Thymus (tissue), 11 donors: ENCODE data around the gene GET3. TPM values are rescaled to one million over a fixed set of nuclear protein-coding genes. Genes with fewer than 3 reads are reported as not detected.
"Not testable (repeated sequence)": the region's sequence is repeated elsewhere in the genome, so short reads cannot be mapped to it uniquely, and the experiment has no call there.

ENCODE experiments used
- DNase-seq, 9 donors: peaks; one replicate each; pipeline ENCODE4 v3.0.0-alpha.2; 2013; ENCODE audit warnings: low spot score in 9 of 9, low read depth in 6 of 9, missing footprints in 1 of 9
- H3K27ac ChIP-seq, 2 donors: one replicate each; pipeline ENCODE4 v1.5.1; 2013; ENCODE audit warnings: control low read depth in 1 of 2, low read depth in 1 of 2, low read length in 1 of 2, mild to moderate bottlenecking in 1 of 2, moderate library complexity in 1 of 2
- H3K27me3 ChIP-seq, 2 donors: one replicate each; pipeline ENCODE4 v1.5.1; 2013; ENCODE audit warnings: low read length in 1 of 2; ENCODE audit not compliant: control insufficient read depth in 2 of 2, insufficient read depth in 1 of 2
- H3K36me3 ChIP-seq, 2 donors: one replicate each; pipeline ENCODE4 v1.5.1; 2013; ENCODE audit warnings: low read length in 1 of 2, mild to moderate bottlenecking in 1 of 2, moderate library complexity in 1 of 2; ENCODE audit not compliant: control insufficient read depth in 2 of 2, insufficient read depth in 2 of 2
- H3K4me1 ChIP-seq, 2 donors: one replicate each; pipeline ENCODE4 v1.5.1; 2013; ENCODE audit warnings: low read length in 2 of 2; ENCODE audit not compliant: control insufficient read depth in 2 of 2, insufficient read depth in 2 of 2
- H3K4me3 ChIP-seq, 2 donors: one replicate each; pipeline ENCODE4 v1.5.1; 2013; ENCODE audit warnings: low read length in 2 of 2, control low read depth in 1 of 2, mild to moderate bottlenecking in 1 of 2
- H3K9me3 ChIP-seq, 2 donors: one replicate each; pipeline ENCODE4 v1.5.1; 2013; ENCODE audit warnings: low read length in 1 of 2, mild to moderate bottlenecking in 1 of 2; ENCODE audit not compliant: control insufficient read depth in 2 of 2, insufficient read depth in 1 of 2
- WGBS: extraction: QIAGEN DNeasy Blood & Tissue Kit; methylation state at CpG from one replicate; pipeline ENCODE4 v1.1.7; 2013; 5-methylcytosine and 5-hydroxymethylcytosine counted together
- polyA plus RNA-seq: library from polyadenylated mRNA; stranded (reverse); fragments of 200-250 nt; gene quantifications from one replicate; pipeline ENCODE4 v1.2.3, GENCODE V29; 2013
- total RNA-seq: library from RNA; stranded (reverse); fragments of 120-200 nt; gene quantifications from one replicate; pipeline ENCODE4 v1.2.4, GENCODE V29; 2013
- donor health status: healthy.

GET3 gene
- total and polyA plus RNA-seq, 2 donors: 50.0 to 67.2 TPM

DNA sequence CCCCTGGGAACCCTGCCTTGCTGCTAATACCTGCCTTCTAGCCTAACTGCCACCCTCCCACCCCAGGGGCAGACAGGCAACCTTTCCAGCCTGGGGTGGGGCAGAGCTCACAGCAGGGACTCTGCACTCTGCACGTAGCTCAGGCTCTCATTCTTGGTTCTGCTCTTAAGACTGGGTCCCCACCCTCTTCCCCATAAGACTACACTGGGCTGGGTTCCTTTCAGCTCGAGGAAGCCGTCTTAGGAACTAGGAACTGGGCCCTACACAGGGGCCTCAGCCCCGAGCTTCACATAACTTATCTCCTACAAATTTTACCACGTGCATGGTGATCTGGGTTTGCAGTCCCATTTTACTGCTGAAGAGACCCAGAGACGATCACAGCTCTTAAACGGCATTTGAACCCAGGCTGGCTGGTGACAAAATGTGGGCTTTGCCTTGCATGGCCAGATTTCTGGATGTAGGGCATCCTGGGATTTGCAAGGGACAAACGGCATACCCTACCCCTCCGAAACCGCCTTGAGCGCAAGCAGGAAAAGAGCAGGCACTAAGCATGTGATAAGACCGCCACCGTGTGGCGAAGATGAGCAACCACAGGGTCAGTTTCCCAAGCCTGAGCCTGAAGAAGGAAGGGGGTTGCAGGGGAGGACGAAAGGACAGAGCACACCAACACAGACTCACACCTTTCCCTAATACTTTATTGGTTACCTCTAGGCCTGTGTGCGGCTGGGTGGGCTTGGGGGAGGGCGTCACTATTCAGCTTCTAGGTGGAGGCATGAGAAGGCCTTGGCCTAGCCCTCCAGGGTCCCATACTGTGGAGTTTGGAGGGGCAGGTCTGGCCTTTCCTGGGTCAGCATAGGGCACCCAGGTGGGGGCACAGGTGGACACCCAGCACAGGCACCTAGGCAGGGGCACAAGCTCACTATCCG lies 59.1 kb downstream of the GET3 start:
- peak in 5 of 9 donors; percentile 66 to 90 (median 86) for DNase-seq
- Histone ChIP-seq H3K27ac (peak overlapping the region in 1 of 2 donors; percentile 19), H3K27me3 (peaks cover 0 to 17% of the 10 kb centered on the region in 2 donors), H3K36me3 (peaks cover 13 to 16% of the 10 kb centered on the region in 2 donors), H3K4me1 (peaks cover 7 to 34% of the 10 kb centered on the region in 2 donors), H3K9me3 (peaks cover 0 to 3% of the 10 kb centered on the region in 2 donors), H3K4me3 (no peak overlapping the region)
- 16% methylated on average over 18 of the region's 18 CpGs for WGBS

DNA sequence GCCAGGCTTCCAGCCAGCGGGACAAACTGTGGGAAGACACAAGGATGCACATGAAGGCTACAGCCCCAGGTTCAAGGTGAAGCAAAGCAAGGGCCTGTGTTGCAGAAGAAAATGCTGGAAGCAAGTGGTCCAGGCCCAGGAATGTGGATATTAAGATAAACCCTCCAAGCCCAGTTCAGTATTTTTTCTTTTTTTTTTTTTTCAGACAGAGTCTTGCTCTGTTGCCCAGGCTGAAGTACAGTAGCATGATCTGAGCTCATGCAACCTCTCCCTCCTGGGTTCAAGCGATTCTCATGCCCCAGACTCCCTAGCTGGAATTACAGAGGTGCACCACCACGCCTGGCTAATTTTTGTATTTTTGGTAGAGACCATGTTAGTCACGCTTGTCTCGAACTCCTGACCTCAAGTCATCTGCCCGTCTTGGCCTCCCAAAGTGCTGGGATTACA lies 59.9 kb downstream of the GET3 start:
- no peak overlapping the region for H3K27ac ChIP-seq
- peaks cover 13 to 19% of the 10 kb centered on the region in 2 donors for H3K36me3 ChIP-seq
- peaks cover 8 to 40% of the 10 kb centered on the region in 2 donors for H3K4me1 ChIP-seq
- H3K9me3 ChIP-seq: peaks cover 0 to 3% of the 10 kb centered on the region in 2 donors
- DNase-seq: no peak
- WGBS: 98% methylated on average over 6 of the region's 6 CpGs
- peaks cover 0 to 25% of the 10 kb centered on the region in 2 donors for H3K27me3 ChIP-seq
- no peak overlapping the region for H3K4me3 ChIP-seq

DNA sequence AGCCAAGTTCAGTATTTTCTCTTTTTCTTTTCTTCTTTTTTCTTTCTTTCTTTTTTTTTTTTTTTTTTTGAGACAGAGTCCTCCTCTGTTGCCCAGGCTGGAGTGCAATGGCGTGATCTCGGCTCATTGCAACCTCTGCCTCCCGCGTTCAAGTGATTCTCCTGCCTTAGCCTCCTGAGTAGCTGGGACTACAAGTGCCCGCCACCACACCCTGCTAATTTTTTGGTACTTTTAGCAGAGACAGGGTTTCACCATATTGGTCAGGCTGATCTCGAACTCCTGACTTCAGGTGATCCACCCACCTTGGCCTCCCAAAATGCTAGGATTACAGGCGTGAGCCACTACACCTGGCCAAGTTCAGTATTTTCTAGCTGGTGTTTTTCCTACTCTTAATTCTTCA lies 60.3 kb downstream of the GET3 start:
- not testable (repeated sequence) for H3K27ac ChIP-seq, H3K9me3 ChIP-seq, DNase-seq, H3K4me3 ChIP-seq
- H3K27me3 ChIP-seq: peaks cover 0 to 29% of the 10 kb centered on the region in 2 donors
- H3K4me1 ChIP-seq: peaks cover 11 to 44% of the 10 kb centered on the region in 2 donors
- peaks cover 13 to 19% of the 10 kb centered on the region in 2 donors for H3K36me3 ChIP-seq
- WGBS: 97% methylated on average over 7 of the region's 7 CpGs

Other genes starting within 250 kb of the GET3 start
- 12.3 TPM for gene ZNF564, start 186.0 kb upstream of the GET3 start, total RNA-seq
- gene ZNF564, start 186.0 kb upstream of the GET3 start, polyA plus RNA-seq: 10.3 TPM
- gene ZNF490, start 126.7 kb upstream of the GET3 start, total RNA-seq: 6.0 TPM
- gene ZNF490, start 126.7 kb upstream of the GET3 start, polyA plus RNA-seq: 1.6 TPM
- 8.6 TPM for gene ZNF791, start 126.6 kb upstream of the GET3 start, total RNA-seq
- 9.1 TPM for gene ZNF791, start 126.6 kb upstream of the GET3 start, polyA plus RNA-seq
- gene MAN2B1, start 70.8 kb upstream of the GET3 start, total RNA-seq: 25.3 TPM
- 49.1 TPM for gene MAN2B1, start 70.8 kb upstream of the GET3 start, polyA plus RNA-seq
- 13.2 TPM for gene WDR83, start 70.7 kb upstream of the GET3 start, total RNA-seq
- 19.6 TPM for gene WDR83, start 70.7 kb upstream of the GET3 start, polyA plus RNA-seq
- gene DHPS, start 55.6 kb upstream of the GET3 start, total RNA-seq: 97.3 TPM
- gene DHPS, start 55.6 kb upstream of the GET3 start, polyA plus RNA-seq: 74.3 TPM
- not detected for gene GNG14, start 49.5 kb upstream of the GET3 start, total RNA-seq
- 0.14 TPM for gene GNG14, start 49.5 kb upstream of the GET3 start, polyA plus RNA-seq
- 6.2 TPM for gene FBXW9, start 40.9 kb upstream of the GET3 start, total RNA-seq
- 6.5 TPM for gene FBXW9, start 40.9 kb upstream of the GET3 start, polyA plus RNA-seq
- 10.9 TPM for gene TNPO2, start 13.6 kb upstream of the GET3 start, total RNA-seq
- gene TNPO2, start 13.6 kb upstream of the GET3 start, polyA plus RNA-seq: 28.3 TPM
- 268 TPM for gene TRIR, start 2.8 kb upstream of the GET3 start, total RNA-seq
- gene TRIR, start 2.8 kb upstream of the GET3 start, polyA plus RNA-seq: 290 TPM
- gene BEST2, start 14.3 kb downstream of the GET3 start, total RNA-seq: not detected
- gene BEST2, start 14.3 kb downstream of the GET3 start, polyA plus RNA-seq: 0.46 TPM
- gene HOOK2, start 38.1 kb downstream of the GET3 start, total RNA-seq: 8.7 TPM
- gene HOOK2, start 38.1 kb downstream of the GET3 start, polyA plus RNA-seq: 36.4 TPM
- 121 TPM for gene JUNB, start 54.0 kb downstream of the GET3 start, total RNA-seq
- gene JUNB, start 54.0 kb downstream of the GET3 start, polyA plus RNA-seq: 139 TPM
- gene PRDX2, start 64.3 kb downstream of the GET3 start, total RNA-seq: 202 TPM
- 113 TPM for gene PRDX2, start 64.3 kb downstream of the GET3 start, polyA plus RNA-seq
- gene THSD8, start 64.6 kb downstream of the GET3 start, total RNA-seq: 9.9 TPM
- 4.1 TPM for gene THSD8, start 64.6 kb downstream of the GET3 start, polyA plus RNA-seq
- 30.3 TPM for gene RNASEH2A, start 69.1 kb downstream of the GET3 start, total RNA-seq
- 8.4 TPM for gene RNASEH2A, start 69.1 kb downstream of the GET3 start, polyA plus RNA-seq
- gene RTBDN, start 97.1 kb downstream of the GET3 start, total RNA-seq: 1.7 TPM
- gene RTBDN, start 97.1 kb downstream of the GET3 start, polyA plus RNA-seq: 1.6 TPM
- gene MAST1, start 101.0 kb downstream of the GET3 start, total RNA-seq: 0.38 TPM
- gene MAST1, start 101.0 kb downstream of the GET3 start, polyA plus RNA-seq: 0.91 TPM
- 14.6 TPM for gene DNASE2, start 144.0 kb downstream of the GET3 start, total RNA-seq
- gene DNASE2, start 144.0 kb downstream of the GET3 start, polyA plus RNA-seq: 20.8 TPM
- 2.5 TPM for gene KLF1, start 149.7 kb downstream of the GET3 start, total RNA-seq
- gene KLF1, start 149.7 kb downstream of the GET3 start, polyA plus RNA-seq: 0.09 TPM
- gene GCDH, start 153.7 kb downstream of the GET3 start, total RNA-seq: 21.9 TPM
- gene GCDH, start 153.7 kb downstream of the GET3 start, polyA plus RNA-seq: 33.6 TPM
- gene SYCE2, start 181.8 kb downstream of the GET3 start, total RNA-seq: 1.6 TPM
- gene SYCE2, start 181.8 kb downstream of the GET3 start, polyA plus RNA-seq: 0.48 TPM
- 46.7 TPM for gene FARSA, start 196.2 kb downstream of the GET3 start, total RNA-seq
- 33.6 TPM for gene FARSA, start 196.2 kb downstream of the GET3 start, polyA plus RNA-seq
- gene CALR, start 201.1 kb downstream of the GET3 start, total RNA-seq: 639 TPM
- gene CALR, start 201.1 kb downstream of the GET3 start, polyA plus RNA-seq: 189 TPM
- gene RAD23A, start 208.4 kb downstream of the GET3 start, total RNA-seq: 55.8 TPM
- gene RAD23A, start 208.4 kb downstream of the GET3 start, polyA plus RNA-seq: 128 TPM
- 27.7 TPM for gene GADD45GIP1, start 219.7 kb downstream of the GET3 start, total RNA-seq
- 27.2 TPM for gene GADD45GIP1, start 219.7 kb downstream of the GET3 start, polyA plus RNA-seq
- 0.09 TPM for gene DAND5, start 232.1 kb downstream of the GET3 start, total RNA-seq
- gene DAND5, start 232.1 kb downstream of the GET3 start, polyA plus RNA-seq: 0.09 TPM